ENCODE data around the gene POC1A. TPM values are rescaled to one million over a fixed set of nuclear protein-coding genes. Genes with fewer than 3 reads are reported as not detected.

POC1A gene
- total RNA-seq, 2 experiments from 2014 or later = 31.7 to 32.3 TPM

- Mint-ChIP-seq H3K4me3 (no peak overlapping the region), H3K9me3 (ENCODE audit: insufficient read depth) (no peaks in the 10 kb centered on the region), H3K4me1 (ENCODE audit: low read depth) (peaks cover 44% of the 10 kb centered on the region), H3K27me3 (ENCODE audit: low read depth) (no peaks in the 10 kb centered on the region), H3K27ac (peak overlapping the region; percentile 84), H3K36me3 (ENCODE audit: low read depth) (peaks cover 13% of the 10 kb centered on the region)
- DNase-seq = peak; percentile 27
- ATAC-seq = peak; percentile 13
- CTCF ChIA-PET = interaction anchor here (1.0 to 4.5 kb wide), 4 partner anchors 31 to 85 kb away, joined by 3 to 25 read pairs (median 6); partner anchors contain the start of gene DUSP7
- POLR2A ChIA-PET = interaction anchor here (0.5 to 1.2 kb wide), 2 partner anchors 67 to 949 kb away, joined by 3 read pairs; partner anchors contain the start of gene POC1A
Observed at GRCh38 chr3:52086976-52087663, 67.1 kb downstream of the POC1A start.

- H3K36me3 Mint-ChIP-seq (ENCODE audit: low read depth) = peaks cover 13% of the 10 kb centered on the region
- no peaks in the 10 kb centered on the region for H3K9me3 Mint-ChIP-seq (ENCODE audit: insufficient read depth)
- peak overlapping the region; percentile 84 for H3K27ac Mint-ChIP-seq
- ChIA-PET POLR2A (interaction anchor here (0.5 to 1.2 kb wide), 3 partner anchors 15 to 949 kb away, joined by 3 read pairs; partner anchors contain the start of gene POC1A), CTCF (interaction anchor here (0.7 to 4.5 kb wide), 3 partner anchors 30 to 132 kb away, joined by 3 to 25 read pairs (median 6); partner anchors contain the start of gene DUSP7)
- H3K4me1 Mint-ChIP-seq (ENCODE audit: low read depth) = peaks cover 44% of the 10 kb centered on the region
- DNase-seq = no peak
- no peak overlapping the region for H3K4me3 Mint-ChIP-seq
- no peaks in the 10 kb centered on the region for H3K27me3 Mint-ChIP-seq (ENCODE audit: low read depth)
- peak; percentile 35 for ATAC-seq
Observed at GRCh38 chr3:52086461-52086860, 67.8 kb downstream of the POC1A start.

GRCh38 chr3:52085681-52086282, 68.4 kb downstream of the POC1A start:
- Mint-ChIP-seq H3K4me1 (ENCODE audit: low read depth) (peaks cover 44% of the 10 kb centered on the region), H3K27ac (peak overlapping the region; percentile 84), H3K9me3 (ENCODE audit: insufficient read depth) (no peaks in the 10 kb centered on the region), H3K27me3 (ENCODE audit: low read depth) (no peaks in the 10 kb centered on the region), H3K4me3 (no peak overlapping the region), H3K36me3 (ENCODE audit: low read depth) (peaks cover 13% of the 10 kb centered on the region)
- ATAC-seq (peak; percentile 52), DNase-seq (peak; percentile 51)
- POLR2A ChIA-PET = interaction anchor here (1.0 kb wide), 1 partner anchor 16 kb away, joined by 3 read pairs; no protein-coding TSS in a partner anchor
- CTCF ChIA-PET = interaction anchor here (0.7 to 4.5 kb wide), 5 partner anchors 16 to 132 kb away, joined by 3 to 25 read pairs (median 4); partner anchors contain the start of gene DUSP7

GRCh38 chr3:52084954-52085680, 69.1 kb downstream of the POC1A start:
- DNase-seq = no peak
- POLR2A ChIA-PET = interaction anchor here (1.0 kb wide), 1 partner anchor 17 kb away, joined by 3 read pairs; no protein-coding TSS in a partner anchor
- no peak for ATAC-seq
- H3K36me3 Mint-ChIP-seq (ENCODE audit: low read depth) = peaks cover 13% of the 10 kb centered on the region
- H3K4me1 Mint-ChIP-seq (ENCODE audit: low read depth) = peaks cover 44% of the 10 kb centered on the region
- no peaks in the 10 kb centered on the region for H3K27me3 Mint-ChIP-seq (ENCODE audit: low read depth)
- CTCF ChIA-PET = interaction anchor here (1.0 to 4.5 kb wide), 4 partner anchors 17 to 37 kb away, joined by 3 to 25 read pairs (median 5); partner anchors contain the start of gene DUSP7
- peak overlapping the region; percentile 84 for H3K27ac Mint-ChIP-seq
- no peaks in the 10 kb centered on the region for H3K9me3 Mint-ChIP-seq (ENCODE audit: insufficient read depth)
- no peak overlapping the region for H3K4me3 Mint-ChIP-seq

GRCh38 chr3:52084216-52084945, 69.8 kb downstream of the POC1A start:
- Mint-ChIP-seq H3K27ac (peak overlapping the region; percentile 37), H3K4me1 (ENCODE audit: low read depth) (peaks cover 44% of the 10 kb centered on the region), H3K4me3 (no peak overlapping the region), H3K9me3 (ENCODE audit: insufficient read depth) (no peaks in the 10 kb centered on the region), H3K27me3 (ENCODE audit: low read depth) (no peaks in the 10 kb centered on the region), H3K36me3 (ENCODE audit: low read depth) (peaks cover 13% of the 10 kb centered on the region)
- DNase-seq = no peak
- ChIA-PET CTCF (interaction anchor here (4.5 kb wide), 1 partner anchor 37 kb away, joined by 25 read pairs; no protein-coding TSS in a partner anchor), POLR2A (no interaction called here)
- ATAC-seq = no peak

GRCh38 chr3:52083556-52084087, 70.6 kb downstream of the POC1A start:
- ATAC-seq (no peak), DNase-seq (no peak)
- ChIA-PET CTCF (interaction anchor here (4.5 kb wide), 1 partner anchor 38 kb away, joined by 25 read pairs; no protein-coding TSS in a partner anchor), POLR2A (no interaction called here)
- Mint-ChIP-seq H3K36me3 (ENCODE audit: low read depth) (peaks cover 13% of the 10 kb centered on the region), H3K4me3 (no peak overlapping the region), H3K9me3 (ENCODE audit: insufficient read depth) (no peaks in the 10 kb centered on the region), H3K27ac (no peak overlapping the region), H3K27me3 (ENCODE audit: low read depth) (no peaks in the 10 kb centered on the region), H3K4me1 (ENCODE audit: low read depth) (peaks cover 41% of the 10 kb centered on the region)

- Mint-ChIP-seq H3K4me1 (ENCODE audit: low read depth) (peaks cover 34% of the 10 kb centered on the region), H3K27me3 (ENCODE audit: low read depth) (no peaks in the 10 kb centered on the region), H3K27ac (no peak overlapping the region), H3K4me3 (no peak overlapping the region), H3K9me3 (ENCODE audit: insufficient read depth) (no peaks in the 10 kb centered on the region), H3K36me3 (ENCODE audit: low read depth) (peaks cover 13% of the 10 kb centered on the region)
- no peak for DNase-seq
- POLR2A ChIA-PET = no interaction called here
- CTCF ChIA-PET = no interaction called here
- ATAC-seq = no peak
Observed at GRCh38 chr3:52082951-52083350, 71.3 kb downstream of the POC1A start.

- DNase-seq (no peak), ATAC-seq (no peak)
- ChIA-PET CTCF (no interaction called here), POLR2A (no interaction called here)
- H3K4me3 Mint-ChIP-seq = no peak overlapping the region
- no peaks in the 10 kb centered on the region for H3K27me3 Mint-ChIP-seq (ENCODE audit: low read depth)
- H3K36me3 Mint-ChIP-seq (ENCODE audit: low read depth) = peaks cover 1% of the 10 kb centered on the region
- peaks cover 15% of the 10 kb centered on the region for H3K4me1 Mint-ChIP-seq (ENCODE audit: low read depth)
- H3K27ac Mint-ChIP-seq = no peak overlapping the region
- H3K9me3 Mint-ChIP-seq (ENCODE audit: insufficient read depth) = no peaks in the 10 kb centered on the region
Observed at GRCh38 chr3:52080830-52081719, 73.1 kb downstream of the POC1A start.

- no peak for ATAC-seq
- no peaks in the 10 kb centered on the region for H3K27me3 Mint-ChIP-seq (ENCODE audit: low read depth)
- ChIA-PET CTCF (no interaction called here), POLR2A (no interaction called here)
- H3K4me1 Mint-ChIP-seq (ENCODE audit: low read depth) = peaks cover 4% of the 10 kb centered on the region
- DNase-seq = no peak
- no peak overlapping the region for H3K27ac Mint-ChIP-seq
- H3K36me3 Mint-ChIP-seq (ENCODE audit: low read depth) = peaks cover 1% of the 10 kb centered on the region
- no peak overlapping the region for H3K4me3 Mint-ChIP-seq
- H3K9me3 Mint-ChIP-seq (ENCODE audit: insufficient read depth) = no peaks in the 10 kb centered on the region
Observed at GRCh38 chr3:52079958-52080357, 74.3 kb downstream of the POC1A start.

GRCh38 chr3:52078781-52079560, 75.3 kb downstream of the POC1A start:
- CTCF ChIA-PET = no interaction called here
- Mint-ChIP-seq H3K4me1 (ENCODE audit: low read depth) (no peaks in the 10 kb centered on the region), H3K27me3 (ENCODE audit: low read depth) (no peaks in the 10 kb centered on the region), H3K36me3 (ENCODE audit: low read depth) (peaks cover 4% of the 10 kb centered on the region), H3K9me3 (ENCODE audit: insufficient read depth) (no peaks in the 10 kb centered on the region), H3K27ac (no peak overlapping the region), H3K4me3 (no peak overlapping the region)
- POLR2A ChIA-PET = no interaction called here
- ATAC-seq (no peak), DNase-seq (no peak)
